ENCODE data around the gene LRRC49. TPM values are rescaled to one million over a fixed set of nuclear protein-coding genes. Genes with fewer than 3 reads are reported as not detected.

Gene LRRC49, protein sequence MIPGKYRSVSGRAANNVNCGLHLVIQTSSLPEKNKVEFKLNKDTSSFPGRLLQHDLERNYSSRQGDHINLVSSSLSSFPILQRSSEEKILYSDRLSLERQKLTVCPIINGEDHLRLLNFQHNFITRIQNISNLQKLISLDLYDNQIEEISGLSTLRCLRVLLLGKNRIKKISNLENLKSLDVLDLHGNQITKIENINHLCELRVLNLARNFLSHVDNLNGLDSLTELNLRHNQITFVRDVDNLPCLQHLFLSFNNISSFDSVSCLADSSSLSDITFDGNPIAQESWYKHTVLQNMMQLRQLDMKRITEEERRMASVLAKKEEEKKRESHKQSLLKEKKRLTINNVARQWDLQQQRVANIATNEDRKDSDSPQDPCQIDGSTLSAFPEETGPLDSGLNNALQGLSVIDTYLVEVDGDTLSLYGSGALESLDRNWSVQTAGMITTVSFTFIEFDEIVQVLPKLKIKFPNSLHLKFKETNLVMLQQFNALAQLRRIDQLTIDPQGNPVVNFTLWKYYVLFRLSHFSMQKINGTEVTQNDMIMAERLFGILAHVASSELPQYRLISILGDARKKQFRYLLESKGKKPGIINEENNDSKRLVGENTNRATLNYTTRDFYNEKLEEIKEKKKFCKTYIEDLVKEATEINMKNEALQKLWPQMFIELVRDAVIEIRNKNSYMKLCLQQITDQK
- total RNA-seq (1 to 10 TPM; 5.2 to 6.9 TPM), total RNA-seq (1.1 to 1.4 reads per million in 2 donors)

DNA sequence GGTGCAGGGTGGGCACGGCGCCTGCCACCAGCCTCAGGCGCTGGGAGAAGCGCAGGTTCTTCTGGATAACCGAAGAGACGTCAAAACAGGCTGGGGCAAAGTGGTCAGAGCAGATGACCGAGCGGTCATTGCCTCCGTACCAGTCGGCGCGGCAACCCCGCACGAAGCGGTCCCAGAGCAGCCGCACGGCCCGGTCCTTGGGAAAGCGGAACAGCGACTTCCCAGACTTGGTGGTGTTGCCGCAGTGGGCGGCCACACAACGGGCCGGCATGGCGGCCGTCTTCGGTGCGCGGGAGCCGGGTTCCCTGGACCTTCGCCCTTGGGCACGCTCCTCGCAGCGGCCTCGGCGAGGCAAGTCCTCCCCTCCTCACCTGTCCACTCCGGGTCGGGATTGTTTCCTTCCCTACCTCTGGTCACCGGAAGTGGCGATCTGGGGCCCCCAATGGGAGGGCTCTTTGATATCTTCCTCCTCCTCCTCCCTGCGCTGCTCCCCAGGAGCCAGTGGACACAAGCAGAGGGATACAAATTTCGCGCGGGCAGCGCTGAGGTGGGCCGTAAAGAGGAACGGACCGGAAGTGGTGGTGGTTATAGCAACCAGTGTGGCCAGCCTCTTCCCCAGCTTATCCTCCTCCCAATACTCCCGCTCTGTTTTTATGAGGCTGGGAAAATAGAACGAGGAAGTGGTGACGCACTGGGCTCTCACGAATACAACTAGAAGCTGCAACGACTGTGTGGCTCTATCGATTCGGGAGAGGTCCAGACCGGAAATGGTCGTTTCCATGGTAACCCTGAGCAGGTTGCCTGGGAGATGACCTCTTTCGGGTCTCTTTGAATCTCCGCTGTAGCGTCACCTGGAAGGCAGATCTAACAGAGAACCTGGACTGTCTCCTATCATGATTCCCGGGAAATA lies at the start of gene LRRC49, which contains the start of gene THAP10:
Gene LRRC49, plus strand, starts transcription at position 825 of the 910 bp plus-strand sequence. Its CDS starts 69 bp downstream, at position 894.
Gene THAP10, minus strand, starts transcription at position 432 of the 910 bp plus-strand sequence. Its CDS starts 161 bp downstream, at position 271.
- H3K9me3 ChIP-seq (ENCODE audit: control insufficient read depth, low read length, poor library complexity, severe bottlenecking), result no peaks in the 10 kb centered on the region
- Mint-ChIP-seq H3K27me3 (peaks cover 13% of the 10 kb centered on the region), H3K27ac (peak within 1 kb of the TSS; percentile 94), H3K4me1 (peaks cover 12% of the 10 kb centered on the region), H3K36me3 (ENCODE audit: low read depth) (no peaks in the 10 kb centered on the region), H3K4me3 (peak within 1 kb of the TSS; percentile 94)
- DNase-seq (peak in 1 of 3 donors; percentile 23), ATAC-seq (peak; percentile 80)

DNA sequence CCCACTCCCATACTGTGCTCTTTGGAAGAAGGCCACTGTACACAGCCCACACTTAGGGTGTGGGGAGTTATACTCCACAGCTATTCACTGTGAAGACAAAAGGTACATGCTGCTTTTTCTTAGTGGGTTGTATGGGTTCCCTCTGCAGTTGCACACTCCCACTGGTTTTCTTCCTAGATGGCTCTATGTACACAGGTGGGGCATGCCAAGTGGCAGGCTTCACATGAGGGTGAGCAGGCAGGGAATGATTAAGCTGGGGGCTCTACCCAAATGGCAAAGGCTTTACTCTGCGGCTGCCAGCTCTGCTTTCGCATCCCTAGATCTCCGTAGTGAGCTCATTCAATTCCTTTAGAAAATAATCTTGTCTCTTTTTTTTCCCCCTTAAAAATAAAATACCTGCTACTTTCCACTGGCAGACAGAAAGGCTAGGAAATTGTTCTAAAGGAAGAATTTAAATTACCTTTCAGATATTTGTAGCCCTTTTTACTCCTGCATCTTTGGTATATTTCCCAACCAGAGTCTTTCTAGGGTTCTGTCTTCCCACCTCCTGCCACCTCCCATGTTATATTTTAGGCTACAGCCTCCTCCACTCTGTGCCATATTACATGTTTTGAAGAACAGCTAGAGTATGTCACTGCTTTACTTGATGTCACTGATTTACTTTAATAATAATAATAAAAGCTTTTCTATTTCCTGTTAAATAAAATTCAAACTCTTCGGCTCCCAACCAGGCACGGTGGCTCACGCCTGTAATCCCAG lies 46.8 kb upstream of the LRRC49 start:
- Mint-ChIP-seq H3K27ac (no peak overlapping the region), H3K27me3 (peaks cover 39% of the 10 kb centered on the region), H3K4me1 (no peaks in the 10 kb centered on the region), H3K4me3 (no peak overlapping the region), H3K36me3 (ENCODE audit: low read depth) (no peaks in the 10 kb centered on the region)
- no peaks in the 10 kb centered on the region for H3K9me3 ChIP-seq (ENCODE audit: control insufficient read depth, low read length, poor library complexity, severe bottlenecking)
- DNase-seq (no peak), ATAC-seq (no peak)

DNA sequence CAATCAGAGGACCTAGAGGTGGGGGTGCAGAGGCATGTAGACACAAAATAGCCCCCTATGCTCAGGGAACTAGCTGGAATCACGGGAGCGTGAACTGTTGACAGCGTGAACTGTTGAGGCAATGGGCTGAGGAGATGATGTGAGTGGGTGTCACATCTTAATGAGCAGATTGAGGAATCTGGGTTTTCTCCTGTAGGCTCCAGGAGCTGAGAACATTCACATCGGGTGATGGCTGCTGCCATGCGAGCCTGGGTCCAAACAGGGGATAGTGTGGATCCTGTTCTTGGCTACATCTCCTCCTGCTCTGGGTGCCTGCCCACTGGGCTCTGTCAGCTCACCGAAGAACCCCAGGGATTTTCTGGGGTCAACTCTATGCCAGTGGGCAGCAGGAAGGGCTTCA lies 40.7 kb upstream of the LRRC49 start:
- no peak overlapping the region for H3K27ac Mint-ChIP-seq
- H3K4me1 Mint-ChIP-seq, result peaks cover 4% of the 10 kb centered on the region
- no peaks in the 10 kb centered on the region for H3K9me3 ChIP-seq (ENCODE audit: control insufficient read depth, low read length, poor library complexity, severe bottlenecking)
- ATAC-seq (no peak), DNase-seq (no peak)
- H3K36me3 Mint-ChIP-seq (ENCODE audit: low read depth), result no peaks in the 10 kb centered on the region
- H3K4me3 Mint-ChIP-seq, result no peak overlapping the region
- H3K27me3 Mint-ChIP-seq, result peaks cover 84% of the 10 kb centered on the region

DNA sequence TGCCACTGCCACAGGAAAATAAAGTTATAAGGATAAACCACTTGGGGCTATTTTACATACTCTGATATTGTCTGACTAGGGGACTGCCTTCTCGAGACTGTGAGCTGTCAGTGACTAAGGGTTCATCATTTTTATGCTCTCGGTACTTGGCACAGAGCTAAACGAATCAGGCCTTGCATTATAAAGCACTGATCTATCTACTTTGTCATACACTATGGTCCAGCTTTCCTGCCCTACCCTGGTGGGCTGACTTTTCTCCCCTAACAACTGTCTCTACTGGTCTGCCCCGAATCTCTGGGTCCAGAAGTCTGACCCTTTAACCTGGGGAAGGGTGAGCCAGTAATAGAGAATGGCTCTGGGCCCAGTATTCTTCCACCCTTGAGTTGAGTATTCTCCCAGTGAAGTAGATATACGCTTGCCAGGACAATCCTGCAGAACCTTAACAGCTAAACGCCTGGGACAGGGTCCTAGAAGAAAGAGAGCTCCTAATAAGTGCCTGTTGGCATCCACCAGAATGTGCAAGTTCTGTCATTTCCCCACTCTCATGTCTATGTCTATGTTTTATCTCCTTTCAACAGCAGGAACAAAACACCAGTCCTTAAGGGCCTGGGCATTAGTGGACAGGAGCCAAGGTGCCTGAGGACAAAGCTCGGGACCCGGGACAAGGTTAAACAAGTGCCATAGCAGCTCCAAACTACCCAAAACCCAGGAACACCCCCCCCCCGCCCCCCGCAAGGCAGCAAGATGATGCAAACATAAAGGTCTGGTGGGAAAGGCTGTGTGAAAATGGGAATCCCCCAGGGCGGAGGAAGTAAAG lies 39.9 kb upstream of the LRRC49 start:
- H3K9me3 ChIP-seq (ENCODE audit: control insufficient read depth, low read length, poor library complexity, severe bottlenecking), result no peaks in the 10 kb centered on the region
- peaks cover 4% of the 10 kb centered on the region for H3K4me1 Mint-ChIP-seq

DNA sequence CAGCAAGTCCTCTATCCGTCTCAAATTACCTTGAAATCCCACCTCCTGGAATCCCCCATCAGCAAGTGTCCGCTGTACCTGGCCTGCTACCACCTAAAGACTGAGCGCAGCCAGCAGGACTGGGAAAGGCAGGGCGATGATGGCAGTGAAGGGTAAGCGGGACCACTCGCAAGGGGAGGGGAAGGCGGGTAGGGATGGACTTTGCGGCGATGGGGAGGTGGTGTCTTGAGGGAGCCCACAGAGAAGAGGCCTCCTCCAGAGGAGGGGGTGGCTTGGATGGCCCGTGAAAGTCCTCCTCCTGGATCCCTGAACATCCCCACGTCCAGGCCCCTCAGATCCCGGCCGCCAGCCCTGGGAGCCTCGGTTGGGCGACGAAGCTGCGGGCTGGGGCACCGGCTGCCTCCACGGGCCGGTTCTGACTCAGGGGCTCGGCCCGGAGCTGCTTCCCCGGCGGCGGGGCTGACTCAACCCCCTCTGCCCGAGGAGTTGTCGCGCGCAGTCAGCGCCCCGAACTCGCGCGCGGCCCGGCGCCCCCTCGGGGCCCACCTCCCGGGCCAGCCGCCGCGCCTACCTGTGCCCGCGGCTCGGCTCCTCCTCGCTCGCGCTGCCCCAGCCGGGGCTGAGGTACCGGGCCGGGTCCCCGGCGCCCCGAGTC lies 39.2 kb upstream of the LRRC49 start:
- DNase-seq, result no peak
- Mint-ChIP-seq H3K4me3 (peak overlapping the region; percentile 79), H3K27ac (no peak overlapping the region), H3K4me1 (peaks cover 4% of the 10 kb centered on the region), H3K27me3 (peaks cover 75% of the 10 kb centered on the region), H3K36me3 (ENCODE audit: low read depth) (no peaks in the 10 kb centered on the region)
- no peaks in the 10 kb centered on the region for H3K9me3 ChIP-seq (ENCODE audit: control insufficient read depth, low read length, poor library complexity, severe bottlenecking)
- ATAC-seq, result peak; percentile 55

More for the DNA sequence above, 39.9 kb upstream of the LRRC49 start:
- Mint-ChIP-seq H3K27ac (no peak overlapping the region), H3K36me3 (ENCODE audit: low read depth) (no peaks in the 10 kb centered on the region), H3K4me3 (peak overlapping the region; percentile 79), H3K27me3 (peaks cover 81% of the 10 kb centered on the region)
- ATAC-seq, result no peak
- DNase-seq, result no peak

DNA sequence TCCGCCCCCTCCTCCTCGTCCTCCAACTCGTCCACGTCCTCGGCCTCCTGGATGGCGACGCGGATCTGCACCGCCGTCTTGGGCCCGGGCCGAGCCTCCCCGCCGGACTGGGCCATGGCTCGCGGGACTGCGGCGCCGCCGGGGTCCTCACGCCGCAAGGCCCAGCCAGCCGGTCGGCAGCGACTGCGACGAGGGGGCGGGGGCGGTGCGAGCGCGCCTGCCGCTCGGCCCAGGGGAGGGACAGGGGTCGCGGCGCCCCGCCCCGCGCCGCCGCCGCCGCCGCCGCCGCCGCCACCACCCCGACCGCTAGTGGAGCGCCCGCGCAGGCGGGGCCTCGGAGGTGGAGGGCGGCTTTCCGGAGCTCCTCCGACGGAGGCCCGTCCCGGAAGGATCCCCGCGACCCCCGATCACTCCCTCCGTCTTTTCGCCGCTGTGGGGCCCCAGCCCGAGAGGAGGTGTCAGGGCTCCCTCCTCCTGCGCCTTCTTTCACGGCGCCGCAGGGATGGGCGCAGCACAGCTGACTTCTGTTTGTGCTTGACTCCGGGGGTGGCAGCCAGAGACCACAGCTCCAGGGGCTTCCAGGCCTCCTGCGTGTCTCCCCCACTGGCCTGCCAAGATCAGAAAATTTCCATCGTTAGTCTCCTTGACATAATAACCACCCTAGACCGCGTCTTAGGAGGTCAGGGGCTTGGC lies 38.5 kb upstream of the LRRC49 start, which contains the start of gene LARP6:
Gene LARP6, minus strand, starts transcription at position 185 of the 693 bp plus-strand sequence. Its CDS starts 69 bp downstream, at position 116.
- Mint-ChIP-seq H3K4me1 (peaks cover 4% of the 10 kb centered on the region), H3K27ac (peak within 1 kb of the TSS; percentile 86), H3K4me3 (peak within 1 kb of the TSS; percentile 90), H3K27me3 (peaks cover 80% of the 10 kb centered on the region), H3K36me3 (ENCODE audit: low read depth) (peaks cover 2% of the 10 kb centered on the region)
- no peaks in the 10 kb centered on the region for H3K9me3 ChIP-seq (ENCODE audit: control insufficient read depth, low read length, poor library complexity, severe bottlenecking)
- DNase-seq (no peak), ATAC-seq (peak; percentile 75)

DNA sequence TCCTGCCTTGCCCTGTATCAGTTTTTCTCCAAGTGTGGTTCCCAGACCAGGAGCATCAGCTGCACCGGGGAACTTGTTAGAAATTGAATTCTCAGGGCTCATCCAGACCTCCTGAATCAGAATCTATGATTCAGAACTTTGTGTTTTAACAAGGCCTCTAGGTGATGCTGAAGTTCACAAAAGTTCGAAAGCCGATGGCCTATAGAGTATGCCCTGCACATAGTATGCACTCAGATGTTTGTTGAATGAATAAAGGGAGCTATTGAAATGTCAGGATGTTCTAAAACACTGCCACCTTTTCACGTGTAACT lies 38.0 kb upstream of the LRRC49 start:
- H3K27me3 Mint-ChIP-seq, result peaks cover 80% of the 10 kb centered on the region
- ATAC-seq (no peak), DNase-seq (no peak)
- peaks cover 2% of the 10 kb centered on the region for H3K36me3 Mint-ChIP-seq (ENCODE audit: low read depth)
- H3K4me3 Mint-ChIP-seq, result peak overlapping the region; percentile 90
- H3K9me3 ChIP-seq (ENCODE audit: control insufficient read depth, low read length, poor library complexity, severe bottlenecking), result no peaks in the 10 kb centered on the region
- peaks cover 4% of the 10 kb centered on the region for H3K4me1 Mint-ChIP-seq
- peak overlapping the region; percentile 86 for H3K27ac Mint-ChIP-seq

DNA sequence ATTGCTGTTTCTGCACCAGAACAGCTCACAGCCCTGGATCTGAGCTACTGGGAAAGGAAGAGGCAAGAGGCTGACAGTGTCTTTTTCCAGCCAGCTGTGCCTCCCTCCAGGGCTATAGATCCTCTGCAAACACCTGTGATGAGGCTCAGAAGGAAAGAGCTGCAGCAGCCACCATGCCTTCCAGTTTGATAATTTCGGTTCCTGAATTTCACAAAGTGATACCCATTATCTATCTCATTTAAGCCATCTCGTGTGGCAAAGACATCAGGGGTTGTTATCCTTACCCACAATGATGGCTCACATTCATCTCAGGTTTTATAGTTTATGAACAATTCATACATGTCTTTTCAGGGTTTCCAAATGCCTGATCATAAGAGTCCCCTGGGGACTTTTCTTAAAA lies 36.9 kb upstream of the LRRC49 start:
- peaks cover 2% of the 10 kb centered on the region for H3K36me3 Mint-ChIP-seq (ENCODE audit: low read depth)
- H3K9me3 ChIP-seq (ENCODE audit: control insufficient read depth, low read length, poor library complexity, severe bottlenecking), result no peaks in the 10 kb centered on the region
- DNase-seq, result no peak
- ATAC-seq, result no peak
- no peak overlapping the region for H3K4me3 Mint-ChIP-seq
- H3K4me1 Mint-ChIP-seq, result peaks cover 4% of the 10 kb centered on the region
- H3K27me3 Mint-ChIP-seq, result peaks cover 69% of the 10 kb centered on the region
- no peak overlapping the region for H3K27ac Mint-ChIP-seq

DNA sequence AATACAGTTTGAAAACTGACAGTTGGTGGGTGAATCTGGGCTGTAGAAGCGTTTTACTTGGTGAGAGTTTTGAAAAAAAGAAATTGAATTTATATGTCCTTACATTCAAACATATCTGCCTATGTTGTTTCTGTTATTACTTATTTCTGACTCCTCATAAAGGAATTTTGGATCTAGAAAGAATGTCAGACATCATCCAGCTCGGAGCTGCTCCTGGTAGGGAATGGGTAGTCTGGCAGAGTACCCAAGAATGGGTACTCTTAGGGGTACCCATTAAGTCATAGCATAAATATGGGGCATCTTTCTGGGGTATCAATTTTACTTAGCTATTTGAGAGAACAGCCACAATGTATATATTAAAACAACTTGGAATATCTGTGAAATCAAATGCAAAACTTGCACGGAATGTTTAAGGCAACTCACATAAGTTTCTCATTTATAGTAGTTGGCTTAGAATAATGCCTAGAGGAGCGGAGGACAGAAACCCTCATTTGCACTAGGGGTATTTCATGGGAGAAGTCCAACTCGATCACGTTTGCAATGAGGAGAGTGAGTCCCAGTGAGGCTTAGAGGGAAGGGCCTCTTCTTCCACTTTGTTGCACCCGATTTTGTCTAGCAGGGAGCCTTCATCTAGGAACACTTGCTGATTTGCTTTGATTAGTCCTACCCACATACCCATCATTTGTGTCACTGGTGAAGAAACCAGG lies 36.3 kb upstream of the LRRC49 start:
- Mint-ChIP-seq H3K4me1 (peaks cover 4% of the 10 kb centered on the region), H3K36me3 (ENCODE audit: low read depth) (peaks cover 2% of the 10 kb centered on the region), H3K27me3 (peaks cover 63% of the 10 kb centered on the region), H3K27ac (no peak overlapping the region), H3K4me3 (no peak overlapping the region)
- no peak for ATAC-seq
- no peak for DNase-seq
- no peaks in the 10 kb centered on the region for H3K9me3 ChIP-seq (ENCODE audit: control insufficient read depth, low read length, poor library complexity, severe bottlenecking)

DNA sequence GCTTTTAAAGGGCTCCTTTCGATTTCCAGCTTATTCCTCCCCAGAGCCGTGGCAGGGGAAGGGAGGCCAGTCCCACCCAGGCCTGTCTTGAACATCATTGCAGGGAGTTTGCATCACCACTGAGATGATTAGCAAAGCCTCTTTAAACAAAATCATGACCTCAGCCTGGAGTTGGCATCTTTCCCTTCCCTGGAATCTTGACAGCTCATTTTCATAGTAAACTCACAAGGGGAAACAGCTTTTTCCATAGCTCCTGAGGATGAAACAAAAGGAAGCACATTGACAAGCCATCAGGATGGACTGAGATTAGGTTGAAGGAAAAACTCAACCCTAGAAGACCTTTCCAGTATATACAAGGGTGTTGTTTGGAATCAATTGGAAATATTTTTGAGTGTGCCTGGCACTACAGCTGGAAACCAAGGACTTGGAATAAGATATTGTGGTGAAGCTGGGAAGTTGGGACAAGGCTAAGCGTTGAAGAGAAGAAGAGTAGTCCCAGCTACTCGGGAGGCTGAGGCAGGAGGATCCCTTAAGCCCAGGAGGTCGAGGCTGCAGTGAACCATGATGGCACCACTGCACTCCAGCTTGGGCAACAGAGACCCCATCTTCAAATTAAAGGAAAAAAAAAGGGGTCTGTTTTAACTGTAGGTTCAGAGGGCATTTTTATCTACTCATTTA lies 35.6 kb upstream of the LRRC49 start:
- Mint-ChIP-seq H3K4me3 (no peak overlapping the region), H3K27ac (no peak overlapping the region), H3K4me1 (peaks cover 4% of the 10 kb centered on the region), H3K27me3 (peaks cover 61% of the 10 kb centered on the region), H3K36me3 (ENCODE audit: low read depth) (peaks cover 2% of the 10 kb centered on the region)
- no peak for DNase-seq
- H3K9me3 ChIP-seq (ENCODE audit: control insufficient read depth, low read length, poor library complexity, severe bottlenecking), result no peaks in the 10 kb centered on the region
- ATAC-seq, result no peak
